A673 (cell line): ENCODE measurements around the gene HTR3E.

Experiments used
- CTCF ChIP-seq: fragments of 300-800, 200-600 bp; sonication (generic); conservative IDR thresholded peaks from 2 replicates; pipeline ENCODE4 v1.5.1; 2017; ENCODE audit warnings: low read depth, mild to moderate bottlenecking, antibody characterized with exemption, low read length, moderate library complexity, mixed read lengths
- EZH2 ChIP-seq: fragments of 200-600 bp; sonication (generic); IDR thresholded peaks from 2 replicates; pipeline ENCODE4 v1.6.1; 2017; ENCODE audit warnings: borderline replicate concordance, low read depth, mild to moderate bottlenecking, mixed read lengths, antibody characterized with exemption, low read length; ENCODE audit not compliant: poor library complexity, severe bottlenecking

- TF ChIP-seq CTCF (no peak), EZH2 (no peak)
Observed at GRCh38 chr3:184067573-184068055, 29.2 kb upstream of the HTR3E start.
